RWPE2 (cell line): Measurements from ENCODE around the gene CKLF.

Source experiments
- ATAC-seq: fragments of 200-7000 bp; cut with Tn5 transposase; 3 replicates; pipeline ENCODE4 v1.9.1; 2021; ENCODE audit warnings: low read depth
- DNase-seq: peaks from one replicate; pipeline ENCODE4 v3.0.0-alpha.2; 2020; ENCODE audit warnings: low spot score
- H3K27ac ChIP-seq: fragments of 450-650 bp; 2 replicates; pipeline ENCODE4 v1.5.1; 2017; ENCODE audit warnings: mild to moderate bottlenecking; ENCODE audit not compliant: poor library complexity, severe bottlenecking
- H3K27me3 ChIP-seq: fragments of 250-450 bp; sonication (Bioruptor Pico); 2 replicates; pipeline ENCODE4 v1.5.1; 2021; ENCODE audit warnings: mild to moderate bottlenecking, moderate library complexity; ENCODE audit not compliant: insufficient read depth, poor library complexity, severe bottlenecking
- H3K36me3 ChIP-seq: fragments of 250-450 bp; sonication (Bioruptor Pico); 2 replicates; pipeline ENCODE4 v1.5.1; 2020; ENCODE audit warnings: low read depth, mild to moderate bottlenecking, moderate library complexity
- H3K4me1 ChIP-seq: fragments of 250-450 bp; sonication (Bioruptor Pico); 2 replicates; pipeline ENCODE4 v1.5.1; 2021; ENCODE audit warnings: mild to moderate bottlenecking, moderate library complexity; ENCODE audit not compliant: insufficient read depth, poor library complexity, severe bottlenecking
- H3K4me3 ChIP-seq: fragments of 250-450 bp; sonication (Bioruptor Pico); 2 replicates; pipeline ENCODE4 v1.5.1; 2021; ENCODE audit warnings: mild to moderate bottlenecking, moderate library complexity; ENCODE audit not compliant: severe bottlenecking
- H3K9me3 ChIP-seq: fragments of 250-450 bp; sonication (Bioruptor Pico); 2 replicates; pipeline ENCODE4 v1.5.1; 2021; ENCODE audit warnings: mild to moderate bottlenecking, moderate library complexity; ENCODE audit not compliant: severe bottlenecking
- CTCF ChIP-seq: fragments of 450-650 bp; IDR thresholded peaks from one replicate; pipeline ENCODE4 v1.5.1; 2017; ENCODE audit warnings: mild to moderate bottlenecking, moderate library complexity; ENCODE audit not compliant: poor library complexity, severe bottlenecking

The CKLF gene

DNA sequence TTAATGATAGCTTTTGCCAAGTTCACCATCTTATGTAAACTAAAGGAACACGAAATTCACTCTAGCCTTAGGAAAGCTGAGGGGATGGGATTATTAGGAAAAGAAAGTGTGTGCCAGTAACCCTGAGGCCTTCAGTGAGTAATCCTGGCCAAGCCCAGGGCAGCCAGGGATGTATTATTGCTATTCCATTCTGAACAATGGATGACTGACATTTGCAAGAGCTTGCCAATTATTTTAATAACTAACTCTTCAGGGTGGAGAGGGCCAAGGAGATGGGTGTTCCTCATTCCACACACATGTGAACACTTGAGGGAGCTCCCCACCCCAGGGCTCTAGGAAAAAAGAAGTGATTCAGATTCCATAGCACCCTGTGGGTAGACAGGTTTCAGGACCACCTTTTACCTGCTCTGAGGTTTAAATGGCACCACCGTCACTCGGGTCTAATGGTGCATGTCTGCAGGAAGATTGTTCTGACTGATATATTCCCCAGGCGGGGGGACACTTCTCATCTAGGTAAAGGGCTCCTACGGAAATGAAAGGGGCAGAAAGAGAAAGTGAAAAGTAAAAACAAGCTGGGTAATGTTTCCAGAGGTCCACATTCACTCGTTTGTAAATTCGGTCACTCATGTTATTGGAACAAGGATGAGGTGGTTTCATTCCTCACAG is 44.0 kb upstream of the CKLF start:
- peak; percentile 50 for TF ChIP-seq CTCF
- H3K4me3 ChIP-seq: no peak overlapping the region
- H3K9me3 ChIP-seq: no peaks in the 10 kb centered on the region
- peaks cover 55% of the 10 kb centered on the region for H3K4me1 ChIP-seq
- no peaks in the 10 kb centered on the region for H3K27me3 ChIP-seq
- H3K27ac ChIP-seq: peak overlapping the region; percentile 94
- DNase-seq (peak; percentile 86), ATAC-seq (peak; percentile 85)
- peaks cover 5% of the 10 kb centered on the region; the same call in 1 of the 2 replicates for H3K36me3 ChIP-seq

GRCh38 chr16:66508914-66509496 is 43.4 kb upstream of the CKLF start:
- Histone ChIP-seq H3K4me1 (peaks cover 57% of the 10 kb centered on the region), H3K27ac (peak overlapping the region; percentile 94), H3K36me3 (peaks cover 5% of the 10 kb centered on the region; the same call in 1 of the 2 replicates), H3K4me3 (no peak overlapping the region), H3K27me3 (no peaks in the 10 kb centered on the region), H3K9me3 (no peaks in the 10 kb centered on the region)
- no peak for ATAC-seq
- no peak for DNase-seq
- TF ChIP-seq CTCF: no peak

- no peak overlapping the region for H3K4me3 ChIP-seq
- peaks cover 57% of the 10 kb centered on the region for H3K4me1 ChIP-seq
- H3K36me3 ChIP-seq: peaks cover 5% of the 10 kb centered on the region; the same call in 1 of the 2 replicates
- no peak for ATAC-seq
- no peak for TF ChIP-seq CTCF
- H3K9me3 ChIP-seq: no peaks in the 10 kb centered on the region
- no peaks in the 10 kb centered on the region for H3K27me3 ChIP-seq
- DNase-seq: no peak
- H3K27ac ChIP-seq: peak overlapping the region; percentile 94
These were observed 42.8 kb upstream of the CKLF start for GRCh38 chr16:66509576-66509975.

GRCh38 chr16:66510298-66510697 is 42.1 kb upstream of the CKLF start:
- Histone ChIP-seq H3K4me1 (peaks cover 57% of the 10 kb centered on the region), H3K27ac (peak overlapping the region; percentile 94), H3K36me3 (peaks cover 5% of the 10 kb centered on the region; the same call in 1 of the 2 replicates), H3K4me3 (no peak overlapping the region), H3K27me3 (no peaks in the 10 kb centered on the region), H3K9me3 (no peaks in the 10 kb centered on the region)
- TF ChIP-seq CTCF: no peak
- ATAC-seq: no peak
- no peak for DNase-seq
